Measurements from ENCODE around the gene GIGYF1. TPM values are rescaled to one million over a fixed set of nuclear protein-coding genes. Genes with fewer than 3 reads are reported as not detected.
A peak's percentile ranks its signal among the peaks of the same experiment; 100 is the strongest.

Gene GIGYF1
- total RNA-seq, 1 donor: 29.3 TPM

DNA sequence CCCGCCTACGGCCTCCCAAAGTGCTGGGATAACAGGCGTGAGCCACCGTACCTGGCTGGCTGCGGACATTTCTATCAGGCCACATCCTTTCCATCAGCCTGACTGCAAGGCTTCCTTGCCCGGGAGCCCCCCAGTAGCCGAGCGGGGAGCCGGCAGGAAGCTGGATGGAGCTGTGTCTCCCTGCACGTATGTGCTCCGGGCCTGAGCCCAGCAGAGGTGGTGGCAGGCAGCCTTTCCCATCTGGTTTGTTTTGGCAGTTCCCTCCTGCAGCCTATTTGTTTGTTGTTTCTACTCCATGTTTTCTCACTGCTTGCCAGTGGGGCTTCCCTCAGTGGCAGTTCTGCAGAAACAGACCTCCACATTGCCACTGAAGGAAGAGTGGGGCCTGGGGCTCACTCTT, 17.3 kb upstream of the GIGYF1 start:
- H3K4me2 ChIP-seq (ENCODE audit: insufficient read depth, low read length): no peak overlapping the region
- H4K20me1 ChIP-seq (ENCODE audit: insufficient read depth, low read length): no peaks in the 10 kb centered on the region
- peaks cover 8% of the 10 kb centered on the region for H3K4me1 ChIP-seq (ENCODE audit: insufficient read depth, low read length)
- H3K36me3 ChIP-seq (ENCODE audit: insufficient read depth, low read length): no peaks in the 10 kb centered on the region
- H3K27me3 ChIP-seq (ENCODE audit: insufficient read depth, low read length): no peaks in the 10 kb centered on the region
- H2AFZ ChIP-seq (ENCODE audit: low read length): no peak overlapping the region
- no peak for TF ChIP-seq CTCF (IDR thresholded peaks at IDR 0.05; ENCODE audit: extremely low read depth, low read depth, low read length)
- peak; percentile 76 for DNase-seq (ENCODE audit: insufficient read length, low spot score, missing footprints)
- H3K4me3 ChIP-seq (ENCODE audit: insufficient read depth, low read length): no peak overlapping the region
- peaks cover 12% of the 10 kb centered on the region for H3K79me2 ChIP-seq (ENCODE audit: insufficient read depth, low read length)
- no peaks in the 10 kb centered on the region for H3K9me3 ChIP-seq (ENCODE audit: low read depth, low read length)
- H3K27ac ChIP-seq (ENCODE audit: low read depth, low read length): no peak overlapping the region

DNA sequence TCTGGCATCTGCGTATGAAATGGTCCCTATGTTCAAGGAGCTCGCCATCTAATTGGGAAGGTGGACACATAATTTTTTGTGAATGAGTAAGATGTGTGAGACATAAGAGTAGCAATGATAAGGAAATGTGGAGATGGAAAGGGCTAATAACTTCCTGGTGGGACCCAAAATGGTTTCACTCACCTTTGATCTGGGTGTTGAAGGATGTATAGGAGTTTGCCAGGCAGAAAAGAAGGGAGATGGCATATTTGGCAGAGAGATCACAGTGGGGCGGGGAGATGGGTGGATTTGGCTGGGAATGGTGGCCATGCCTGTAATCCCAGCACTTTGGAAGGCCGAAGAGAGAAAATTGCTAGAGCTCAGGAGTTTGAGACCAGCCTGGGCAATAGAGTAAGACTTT, 16.4 kb upstream of the GIGYF1 start:
- H4K20me1 ChIP-seq (ENCODE audit: insufficient read depth, low read length): no peaks in the 10 kb centered on the region
- DNase-seq (ENCODE audit: insufficient read length, low spot score, missing footprints): no peak
- H2AFZ ChIP-seq (ENCODE audit: low read length): no peak overlapping the region
- no peak overlapping the region for H3K27ac ChIP-seq (ENCODE audit: low read depth, low read length)
- H3K27me3 ChIP-seq (ENCODE audit: insufficient read depth, low read length): no peaks in the 10 kb centered on the region
- no peaks in the 10 kb centered on the region for H3K36me3 ChIP-seq (ENCODE audit: insufficient read depth, low read length)
- TF ChIP-seq CTCF (IDR thresholded peaks at IDR 0.05; ENCODE audit: extremely low read depth, low read depth, low read length): no peak
- no peaks in the 10 kb centered on the region for H3K9me3 ChIP-seq (ENCODE audit: low read depth, low read length)
- no peak overlapping the region for H3K4me3 ChIP-seq (ENCODE audit: insufficient read depth, low read length)
- peaks cover 17% of the 10 kb centered on the region for H3K79me2 ChIP-seq (ENCODE audit: insufficient read depth, low read length)
- H3K4me1 ChIP-seq (ENCODE audit: insufficient read depth, low read length): peaks cover 11% of the 10 kb centered on the region
- no peak overlapping the region for H3K4me2 ChIP-seq (ENCODE audit: insufficient read depth, low read length)

GRCh38 chr7:100708395-100708794, 14.3 kb upstream of the GIGYF1 start:
- no peak overlapping the region for H3K27ac ChIP-seq (ENCODE audit: low read depth, low read length)
- H3K4me2 ChIP-seq (ENCODE audit: insufficient read depth, low read length): no peak overlapping the region
- peaks cover 17% of the 10 kb centered on the region for H3K79me2 ChIP-seq (ENCODE audit: insufficient read depth, low read length)
- H4K20me1 ChIP-seq (ENCODE audit: insufficient read depth, low read length): no peaks in the 10 kb centered on the region
- DNase-seq (ENCODE audit: insufficient read length, low spot score, missing footprints): no peak
- no peaks in the 10 kb centered on the region for H3K27me3 ChIP-seq (ENCODE audit: insufficient read depth, low read length)
- H3K4me1 ChIP-seq (ENCODE audit: insufficient read depth, low read length): peaks cover 12% of the 10 kb centered on the region
- no peak for TF ChIP-seq CTCF (IDR thresholded peaks at IDR 0.05; ENCODE audit: extremely low read depth, low read depth, low read length)
- no peak overlapping the region for H3K4me3 ChIP-seq (ENCODE audit: insufficient read depth, low read length)
- H3K36me3 ChIP-seq (ENCODE audit: insufficient read depth, low read length): no peaks in the 10 kb centered on the region
- H3K9me3 ChIP-seq (ENCODE audit: low read depth, low read length): no peaks in the 10 kb centered on the region
- no peak overlapping the region for H2AFZ ChIP-seq (ENCODE audit: low read length)

DNA sequence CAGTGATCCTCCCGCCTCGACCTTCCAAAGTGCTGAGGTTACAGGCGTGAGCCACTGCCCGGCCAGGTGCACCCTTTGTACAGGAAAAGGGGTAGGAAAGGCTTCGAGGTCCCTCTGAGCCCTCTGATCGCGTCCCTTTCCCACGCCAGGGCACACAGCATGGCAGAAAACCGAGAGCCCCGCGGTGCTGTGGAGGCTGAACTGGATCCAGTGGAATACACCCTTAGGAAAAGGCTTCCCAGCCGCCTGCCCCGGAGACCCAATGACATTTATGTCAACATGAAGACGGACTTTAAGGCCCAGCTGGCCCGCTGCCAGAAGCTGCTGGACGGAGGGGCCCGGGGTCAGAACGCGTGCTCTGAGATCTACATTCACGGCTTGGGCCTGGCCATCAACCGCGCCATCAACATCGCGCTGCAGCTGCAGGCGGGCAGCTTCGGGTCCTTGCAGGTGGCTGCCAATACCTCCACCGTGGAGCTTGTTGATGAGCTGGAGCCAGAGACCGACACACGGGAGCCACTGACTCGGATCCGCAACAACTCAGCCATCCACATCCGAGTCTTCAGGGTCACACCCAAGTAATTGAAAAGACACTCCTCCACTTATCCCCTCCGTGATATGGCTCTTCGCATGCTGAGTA, 12.7 kb upstream of the GIGYF1 start:
- Histone ChIP-seq H3K4me1 (ENCODE audit: insufficient read depth, low read length) (peaks cover 12% of the 10 kb centered on the region), H3K79me2 (ENCODE audit: insufficient read depth, low read length) (peaks cover 17% of the 10 kb centered on the region), H3K4me3 (ENCODE audit: insufficient read depth, low read length) (peak overlapping the region; percentile 99), H3K27ac (ENCODE audit: low read depth, low read length) (peak overlapping the region; percentile 61), H3K4me2 (ENCODE audit: insufficient read depth, low read length) (peak overlapping the region; percentile 95), H3K36me3 (ENCODE audit: insufficient read depth, low read length) (no peaks in the 10 kb centered on the region), H2AFZ (ENCODE audit: low read length) (peak overlapping the region; percentile 88), H3K9me3 (ENCODE audit: low read depth, low read length) (no peaks in the 10 kb centered on the region), H4K20me1 (ENCODE audit: insufficient read depth, low read length) (no peaks in the 10 kb centered on the region), H3K27me3 (ENCODE audit: insufficient read depth, low read length) (no peaks in the 10 kb centered on the region)
- DNase-seq (ENCODE audit: insufficient read length, low spot score, missing footprints): peak; percentile 80
- no peak for TF ChIP-seq CTCF (IDR thresholded peaks at IDR 0.05; ENCODE audit: extremely low read depth, low read depth, low read length)
